NCI-H748 treated with DMSO at 0.1 percent for 48 hours (cell line): Measurements from ENCODE around the gene FBXO36.

Source experiments
- DNase-seq: peaks from one replicate; lab custom pipeline; 2025; lab: John Stamatoyannopoulos, UW

Gene FBXO36

GRCh38 chr2:230050136-230050535 lies 127.8 kb downstream of the FBXO36 start:
- no peak for DNase-seq

DNA sequence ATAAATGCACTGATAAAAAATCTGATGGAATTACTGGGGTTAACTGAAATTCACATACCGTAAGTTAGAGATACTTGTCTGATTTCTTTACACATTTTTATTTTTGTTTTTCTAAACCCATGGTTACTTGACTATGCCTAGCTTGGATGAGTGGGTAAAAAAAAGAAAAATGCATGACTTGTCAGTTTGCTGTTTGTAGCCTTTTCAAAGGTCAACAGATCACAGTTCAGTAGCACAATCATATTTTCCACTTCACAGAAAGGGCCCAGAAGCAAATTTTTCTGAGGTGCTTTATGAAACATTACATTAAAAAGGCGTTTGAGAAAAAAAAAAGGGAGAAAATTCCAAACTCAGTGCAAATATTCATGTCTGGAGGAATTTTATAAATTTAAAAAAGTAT lies 130.0 kb downstream of the FBXO36 start:
- DNase-seq = no peak

GRCh38 chr2:230053753-230054478 lies 131.6 kb downstream of the FBXO36 start:
- no peak for DNase-seq

GRCh38 chr2:230060672-230061293 lies 138.5 kb downstream of the FBXO36 start:
- no peak for DNase-seq
